ENCODE results near the gene URB2. TPM values are rescaled to one million over a fixed set of nuclear protein-coding genes. Genes with fewer than 3 reads are reported as not detected.

Gene URB2
- 18.6 and 20.4 TPM in 2 replicates for total RNA-seq

DNA sequence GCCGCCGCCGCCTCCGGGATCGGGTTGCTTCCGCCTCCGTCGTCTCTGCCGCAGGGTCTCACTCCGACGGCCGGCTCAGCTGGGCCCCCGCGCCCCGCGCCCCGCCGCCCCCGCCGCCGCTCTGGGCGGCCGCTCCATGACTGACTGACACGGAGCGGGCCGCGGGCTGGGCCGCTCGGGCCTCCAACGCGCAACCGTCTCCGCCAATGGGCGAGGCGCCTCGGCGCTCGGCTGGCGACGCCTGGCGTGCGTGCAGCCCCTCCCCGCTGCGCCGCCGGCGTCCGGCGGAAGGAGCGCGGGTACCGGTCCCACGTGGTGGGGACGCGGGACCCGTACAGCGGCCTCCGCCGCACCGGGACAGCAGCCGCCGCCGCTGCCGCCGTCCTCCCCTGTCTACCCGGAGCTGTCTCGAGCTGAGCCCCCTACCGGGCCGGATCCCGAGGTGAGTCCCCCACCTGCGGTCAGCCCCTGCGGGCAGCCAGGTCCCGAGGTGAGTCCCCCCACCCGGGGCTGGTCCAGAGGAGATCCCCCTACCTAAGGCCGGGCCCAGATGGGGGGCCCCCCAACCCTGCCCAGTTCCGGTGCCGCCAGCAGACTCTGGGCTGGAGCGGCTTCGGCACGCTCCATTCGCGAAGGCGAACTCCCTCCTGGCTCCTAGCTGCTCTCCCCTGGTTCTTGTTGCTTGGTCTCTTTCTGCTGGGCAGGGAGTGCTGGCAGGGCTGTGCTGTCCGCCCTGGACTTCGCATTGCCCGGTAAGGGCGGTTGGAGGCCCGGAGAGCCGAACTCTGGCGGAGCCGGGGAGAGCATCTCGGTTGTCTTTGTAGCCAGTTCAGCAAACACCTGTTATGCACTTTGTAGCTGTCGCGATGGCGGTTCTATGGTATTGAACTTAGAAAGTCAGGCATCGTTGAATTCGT is at the start of gene URB2, which contains the start of gene TAF5L:
Gene URB2, plus strand, starts transcription at position 333 of the 917 bp plus-strand sequence. CDS start 1,387 bp downstream, outside the sequence.
Gene TAF5L, minus strand, starts transcription at position 208 of the 917 bp plus-strand sequence. CDS start 11,640 bp downstream, outside the sequence.

Other genes with a start within 250 kb of the URB2 start
- not detected in 2 replicates for gene ACTA1, start 192.2 kb upstream of the URB2 start, total RNA-seq
- 50.8 and 64.0 TPM in 2 replicates for gene NUP133, start 117.9 kb upstream of the URB2 start, total RNA-seq
- 28.9 and 35.5 TPM in 2 replicates for gene ABCB10, start 67.5 kb upstream of the URB2 start, total RNA-seq
- gene TAF5L, start 125 bp upstream of the URB2 start, total RNA-seq: 24.6 and 28.4 TPM in 2 replicates

All from thoracic aorta endothelial cell (primary cell).